GM03348 (cell line): Measurements from ENCODE around the gene TRIM27.
"Not testable (repeated sequence)": the region's sequence is repeated elsewhere in the genome, so short reads cannot be mapped to it uniquely, and the experiment has no call there.

ENCODE experiments used
- DNase-seq: peaks from one replicate; pipeline ENCODE4 v3.0.0; 2012; ENCODE audit warnings: low spot score

Gene TRIM27

GRCh38 chr6:28923318-28924102 lies at the start of gene TRIM27:
TRIM27 (minus strand) TSS chr6:28923985; CDS start chr6:28923632, 353 bp downstream.
- DNase-seq = peak; percentile 95

- DNase-seq = not testable (repeated sequence)
These were observed 46.3 kb upstream of the TRIM27 start for GRCh38 chr6:28970056-28970455.

GRCh38 chr6:28969129-28969528 lies 45.3 kb upstream of the TRIM27 start:
- DNase-seq = no peak

- DNase-seq = no peak
These were observed 44.7 kb upstream of the TRIM27 start for GRCh38 chr6:28968476-28968875.

- DNase-seq = no peak
These were observed 41.9 kb upstream of the TRIM27 start for GRCh38 chr6:28965706-28966105.

GRCh38 chr6:28960846-28961500 lies 37.2 kb upstream of the TRIM27 start:
- DNase-seq = no peak

GRCh38 chr6:28958561-28959243 lies 34.9 kb upstream of the TRIM27 start:
- DNase-seq = not testable (repeated sequence)

- not testable (repeated sequence) for DNase-seq
These were observed 34.1 kb upstream of the TRIM27 start for GRCh38 chr6:28957795-28958314.

GRCh38 chr6:28956331-28956730 lies 32.5 kb upstream of the TRIM27 start:
- no peak for DNase-seq

- DNase-seq = peak; percentile 15
These were observed 29.9 kb upstream of the TRIM27 start for GRCh38 chr6:28953585-28954258.

- peak; percentile 69 for DNase-seq
These were observed 29.3 kb upstream of the TRIM27 start for GRCh38 chr6:28953039-28953584.

GRCh38 chr6:28949656-28950195 lies 25.9 kb upstream of the TRIM27 start:
- DNase-seq = not testable (repeated sequence)

- DNase-seq = no peak
These were observed 25.1 kb upstream of the TRIM27 start for GRCh38 chr6:28948782-28949486.

- DNase-seq = no peak
These were observed 24.1 kb upstream of the TRIM27 start for GRCh38 chr6:28947831-28948270.

- no peak for DNase-seq
These were observed 23.4 kb upstream of the TRIM27 start for GRCh38 chr6:28947067-28947765.

GRCh38 chr6:28945349-28945748 lies 21.6 kb upstream of the TRIM27 start:
- DNase-seq = no peak

- peak; percentile 53 for DNase-seq
These were observed 20.7 kb upstream of the TRIM27 start for GRCh38 chr6:28944412-28944865.

- DNase-seq = peak; percentile 72
These were observed 20.0 kb upstream of the TRIM27 start for GRCh38 chr6:28943557-28944411.

GRCh38 chr6:28943223-28943556 lies 19.4 kb upstream of the TRIM27 start:
- no peak for DNase-seq
